Retina (tissue), 1 donor: ENCODE results near the gene CA6.
"Not testable (repeated sequence)": the region's sequence is repeated elsewhere in the genome, so short reads cannot be mapped to it uniquely, and the experiment has no call there.

Source experiments
- DNase-seq: peaks from one replicate; pipeline ENCODE4 v3.0.0-alpha.2; 2016

Gene CA6

GRCh38 chr1:8945568-8945967, at the start of gene CA6:
TSS of gene CA6 (plus strand) at chr1:8945868. CDS start at chr1:8945887, 19 bp downstream.
- DNase-seq = no peak

- DNase-seq = not testable (repeated sequence)
These were observed 48.9 kb upstream of the CA6 start for GRCh38 chr1:8896775-8897174.

DNA sequence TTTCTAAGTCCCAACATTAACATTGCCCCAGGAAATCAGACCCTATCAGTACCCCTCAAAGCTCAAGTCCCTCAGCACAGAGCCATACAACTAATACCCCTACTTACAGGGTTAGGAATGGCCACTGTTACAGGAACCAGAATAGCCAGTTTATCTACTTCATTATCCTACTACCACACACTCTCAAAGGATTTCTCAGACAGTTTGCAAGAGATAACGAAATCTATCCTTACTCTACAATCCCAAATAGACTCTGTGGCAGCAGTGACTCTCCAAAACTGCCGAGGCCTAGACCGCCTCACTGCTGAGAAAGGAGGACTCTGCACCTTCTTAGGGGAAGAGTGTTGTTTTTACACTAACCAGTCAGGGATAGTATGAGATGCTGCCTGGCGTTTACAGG, 48.2 kb upstream of the CA6 start:
- DNase-seq = not testable (repeated sequence)

GRCh38 chr1:8898418-8898817, 47.2 kb upstream of the CA6 start:
- not testable (repeated sequence) for DNase-seq

GRCh38 chr1:8899046-8899445, 46.6 kb upstream of the CA6 start:
- DNase-seq = no peak

DNA sequence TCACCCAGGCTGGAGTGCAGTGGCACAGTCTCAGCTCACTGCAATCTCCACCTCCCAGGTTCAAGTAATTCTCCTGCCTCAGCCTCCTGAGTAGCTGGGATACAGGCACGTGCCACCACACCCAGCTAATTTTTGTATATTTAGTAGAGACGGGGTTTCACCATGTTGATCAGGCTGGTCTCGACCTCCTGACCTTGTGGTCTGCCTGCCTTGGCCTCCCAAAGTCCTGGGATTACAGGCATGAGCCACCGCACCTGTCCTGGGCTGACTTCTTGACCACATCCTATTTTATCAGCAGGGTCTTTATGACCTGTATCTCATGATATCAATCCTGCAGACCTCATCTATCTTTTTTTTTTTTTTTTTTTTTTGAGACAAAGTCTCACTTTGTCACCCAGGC, 45.0 kb upstream of the CA6 start:
- not testable (repeated sequence) for DNase-seq

GRCh38 chr1:8902765-8903164, 42.9 kb upstream of the CA6 start:
- no peak for DNase-seq

DNA sequence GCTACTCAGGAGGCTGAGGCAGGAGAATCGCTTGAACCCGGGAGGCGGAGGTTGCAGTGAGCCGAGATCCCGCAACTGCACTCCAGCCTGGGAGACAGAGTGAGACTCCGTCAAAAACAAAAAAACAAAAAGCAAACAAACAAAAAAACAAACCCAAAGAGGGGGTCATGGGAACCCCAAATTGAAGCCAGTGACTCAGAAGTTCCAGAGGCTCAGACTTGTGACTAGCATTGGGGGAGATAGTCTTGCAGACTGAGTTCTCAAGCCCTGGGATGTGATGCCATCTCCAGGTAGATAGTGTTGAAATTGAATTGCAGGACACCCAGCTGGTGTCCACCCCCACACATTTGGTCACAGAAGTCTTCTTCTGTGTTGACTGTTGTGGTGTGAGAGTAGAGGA, 42.3 kb upstream of the CA6 start:
- DNase-seq = no peak

DNA sequence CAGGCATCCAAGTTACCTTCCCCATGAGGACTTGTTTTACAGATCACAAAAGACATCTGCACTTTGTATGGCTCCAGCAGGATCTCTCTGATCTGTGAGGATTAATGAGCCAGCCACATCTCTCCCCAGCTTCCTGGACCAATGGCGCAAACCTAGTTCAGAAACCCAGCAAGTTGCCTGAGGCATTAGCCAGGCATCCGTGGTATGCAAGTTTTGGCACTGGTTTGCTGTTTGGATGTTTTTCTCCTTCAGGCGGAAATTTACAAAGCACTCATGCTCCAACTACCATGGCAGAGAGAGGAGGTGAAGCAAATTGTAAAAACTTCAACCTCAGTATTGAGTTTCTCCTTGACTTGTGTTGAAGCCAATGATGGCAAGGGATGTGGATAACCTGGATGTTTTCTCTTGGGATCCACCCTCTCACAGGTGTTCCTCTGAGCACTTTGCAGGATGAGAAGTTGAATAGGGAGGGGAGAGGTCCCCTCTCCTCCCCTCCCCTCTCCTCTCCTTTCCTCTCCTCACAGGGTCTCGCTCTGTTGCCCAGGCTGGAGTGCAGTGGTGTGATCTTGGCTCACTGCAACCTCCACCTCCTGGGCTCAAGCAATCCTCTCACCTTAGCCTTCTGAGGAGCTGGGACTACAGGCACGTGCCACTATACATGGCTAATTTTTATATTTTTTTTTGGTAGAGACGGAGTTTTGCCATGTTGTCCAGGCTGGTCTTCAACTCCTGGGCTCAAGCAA, 41.6 kb upstream of the CA6 start:
- DNase-seq = no peak

DNA sequence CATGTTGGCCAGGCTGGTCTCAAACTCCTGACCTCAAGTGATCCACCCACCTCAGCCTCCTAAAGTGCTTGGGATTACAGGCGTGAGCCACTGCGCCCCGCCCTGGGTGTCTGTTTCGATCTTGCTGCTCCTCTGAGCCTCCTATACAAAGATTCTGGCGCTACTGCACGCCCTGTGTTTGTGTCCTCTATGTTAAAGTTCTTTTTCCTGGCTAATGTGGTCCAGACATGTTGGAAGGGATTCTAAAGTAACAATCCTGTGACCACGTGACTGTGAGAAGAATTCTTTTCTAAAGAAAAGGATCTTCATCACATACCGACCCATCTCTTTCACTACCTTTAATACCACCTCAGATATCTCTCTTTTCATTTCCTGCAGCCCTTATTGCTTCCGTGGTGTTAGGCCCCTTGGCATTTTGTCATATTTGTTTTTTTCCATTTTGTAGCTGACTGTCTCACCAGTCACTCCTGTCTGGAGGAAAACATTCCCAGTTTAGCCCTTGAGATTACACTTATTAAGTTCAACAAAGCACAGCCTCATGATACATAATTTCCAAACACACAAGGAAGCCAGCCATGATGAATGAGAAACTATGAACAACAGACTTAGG, 40.0 kb upstream of the CA6 start:
- DNase-seq = no peak

DNA sequence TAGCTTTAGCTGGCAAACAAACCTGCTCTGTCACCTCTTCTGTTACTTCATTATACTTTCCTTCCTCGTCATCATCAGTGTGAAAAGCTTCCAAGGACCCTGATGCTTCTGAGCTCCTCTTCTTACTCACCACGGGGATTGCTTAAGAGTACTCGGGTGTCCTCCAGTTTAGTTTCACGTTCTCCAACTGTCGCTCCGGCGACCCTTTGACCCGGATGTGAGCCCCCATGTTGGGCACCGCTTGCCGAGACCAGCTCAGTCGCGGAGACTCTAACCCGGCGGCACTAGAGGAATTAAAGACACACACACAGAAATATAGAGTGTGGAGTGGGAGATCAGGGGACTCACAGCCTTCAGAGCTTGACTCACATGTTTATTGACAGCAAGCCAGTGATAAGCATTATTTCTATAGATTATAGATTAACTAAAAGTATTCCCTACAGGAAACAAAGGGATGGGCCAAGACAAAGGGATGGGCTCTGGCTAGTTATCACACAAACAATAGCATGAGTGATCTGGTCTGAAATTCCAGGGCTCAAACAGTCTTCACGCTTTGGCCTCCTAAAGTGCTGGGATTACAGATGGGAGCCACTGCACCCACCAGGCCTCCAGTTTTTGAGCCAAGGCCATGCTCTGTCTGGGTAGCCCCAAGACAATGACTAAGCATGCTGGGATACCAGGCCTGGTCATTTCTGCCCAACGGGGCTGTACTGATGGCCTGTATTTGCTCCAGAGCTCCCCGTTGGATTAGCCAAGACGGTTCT, 37.1 kb upstream of the CA6 start:
- peak; percentile 56 for DNase-seq

- DNase-seq = no peak
These were observed 35.3 kb upstream of the CA6 start for GRCh38 chr1:8910331-8910730.

DNA sequence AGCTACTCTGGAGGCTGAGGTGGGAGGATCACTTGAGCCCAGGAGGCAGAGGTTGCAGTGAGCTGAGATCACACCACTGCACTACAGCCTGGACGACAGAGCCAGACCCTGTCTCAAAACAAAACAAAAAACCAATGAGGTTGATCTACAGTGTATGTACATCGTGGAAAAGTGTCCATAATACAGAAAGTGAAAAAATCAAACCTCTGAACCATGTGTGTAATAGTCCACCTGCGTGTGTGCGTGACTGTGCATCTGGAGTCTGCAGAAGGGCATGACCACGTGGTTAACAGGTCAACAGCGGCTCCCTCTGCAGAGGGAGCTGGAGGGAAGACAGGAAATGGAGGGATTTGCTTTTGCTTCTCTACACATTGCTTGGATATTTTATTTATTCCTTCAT, 34.8 kb upstream of the CA6 start:
- DNase-seq = no peak

DNA sequence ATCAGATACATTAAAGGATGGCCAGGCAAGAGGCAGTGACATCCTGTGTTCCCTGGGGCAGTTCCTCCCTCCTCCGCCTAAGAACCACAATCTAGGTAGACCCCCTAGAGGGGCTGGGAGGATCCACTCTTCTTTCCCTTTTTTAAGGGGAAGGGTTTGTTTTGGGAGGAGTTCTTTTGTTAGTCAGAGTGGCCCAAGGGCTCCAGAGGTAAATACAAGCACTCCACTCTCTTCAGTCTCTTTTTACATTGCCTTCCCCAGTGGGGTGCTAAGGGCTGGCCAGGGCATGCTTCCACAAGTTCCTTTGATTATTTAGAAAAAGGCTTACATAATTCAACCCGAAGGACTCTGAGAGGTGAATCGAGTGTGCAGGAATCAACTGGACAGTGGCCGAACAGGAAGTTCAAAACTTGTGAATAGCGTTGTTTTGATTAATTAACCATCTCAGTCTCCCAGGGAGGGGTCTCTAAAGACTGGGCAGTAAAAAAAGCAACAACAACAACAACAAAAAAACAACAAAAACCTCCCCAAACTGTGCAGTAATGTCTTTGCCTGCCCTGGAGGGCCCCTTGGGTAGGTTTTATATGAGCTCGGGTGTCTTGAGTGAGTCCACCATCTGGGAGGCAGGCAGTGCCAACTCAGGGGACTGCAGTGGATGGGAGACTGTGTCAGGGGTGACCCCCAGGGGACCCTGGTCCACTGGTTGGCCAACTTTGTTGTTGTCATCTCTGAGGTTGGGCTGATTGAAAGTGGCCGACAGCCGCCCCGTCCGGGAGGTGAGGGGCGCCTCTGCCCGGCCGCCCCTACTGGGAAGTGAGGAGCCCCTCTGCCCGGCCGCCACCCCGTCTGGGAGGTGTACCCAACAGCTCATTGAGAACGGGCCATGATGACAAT, 34.0 kb upstream of the CA6 start:
- DNase-seq = no peak

DNA sequence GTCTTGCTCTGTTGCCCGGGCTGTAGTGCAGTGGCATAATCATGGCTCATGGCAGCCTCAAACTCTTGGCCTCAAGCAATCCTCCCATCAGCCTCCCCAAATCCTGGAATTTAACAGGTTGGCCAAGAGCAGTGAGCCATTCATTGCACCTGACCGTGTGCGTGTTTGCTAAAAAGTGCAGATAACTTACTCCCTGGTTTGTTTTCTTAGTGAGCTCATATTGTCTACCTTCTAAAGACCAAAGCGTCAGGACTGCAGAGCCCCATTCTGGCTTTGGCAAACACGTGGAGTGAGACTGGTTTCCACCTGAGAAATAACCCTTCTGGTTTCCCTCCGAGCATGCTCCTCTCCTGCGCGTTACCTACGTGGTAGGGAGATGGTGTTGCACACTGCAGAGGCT, 32.2 kb upstream of the CA6 start:
- DNase-seq = no peak

GRCh38 chr1:8914466-8914865, 31.2 kb upstream of the CA6 start:
- DNase-seq = peak; percentile 83

GRCh38 chr1:8915446-8915845, 30.2 kb upstream of the CA6 start:
- peak; percentile 84 for DNase-seq

- DNase-seq = not testable (repeated sequence)
These were observed 28.1 kb upstream of the CA6 start for GRCh38 chr1:8917536-8917935.

DNA sequence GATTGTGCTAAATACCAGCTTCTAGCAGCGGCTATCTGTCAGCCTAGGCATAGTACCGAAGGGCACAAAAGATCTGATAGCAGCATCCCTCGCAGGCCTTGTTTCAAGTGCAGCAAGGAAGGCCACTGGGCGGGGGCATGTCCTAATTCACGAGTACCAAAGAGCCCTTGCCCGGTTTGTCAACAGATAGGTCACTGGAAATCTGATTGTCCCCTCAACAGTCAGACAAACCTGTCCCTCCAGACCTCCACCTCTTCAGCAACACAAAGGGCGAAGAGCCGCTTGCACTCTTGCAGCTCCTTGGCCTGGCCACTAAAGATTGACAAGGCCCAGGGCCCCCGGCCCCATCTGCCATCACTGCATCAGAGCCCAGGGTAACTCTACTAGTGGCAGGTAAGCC, 22.7 kb upstream of the CA6 start:
- DNase-seq = no peak

- DNase-seq = no peak
These were observed 20.3 kb upstream of the CA6 start for GRCh38 chr1:8925406-8925805.

DNA sequence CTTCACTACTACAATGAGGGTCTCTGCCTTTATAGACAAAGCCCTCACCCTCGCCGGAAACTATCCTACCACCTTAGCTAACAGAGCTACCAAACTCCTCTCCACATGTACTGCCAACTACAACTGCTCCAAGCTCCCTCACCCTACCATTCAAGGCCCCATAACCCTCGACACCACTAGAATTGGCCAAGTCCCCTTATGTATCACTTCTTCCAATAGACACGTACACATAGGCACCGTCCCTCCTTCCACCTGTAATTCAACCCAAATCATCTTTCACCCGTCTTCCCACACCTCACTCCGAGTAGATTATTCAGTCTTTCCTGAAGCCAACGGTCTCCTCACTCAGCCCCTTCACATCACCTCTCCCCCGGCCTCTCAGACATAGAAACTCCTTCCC, 19.7 kb upstream of the CA6 start:
- DNase-seq = no peak

DNA sequence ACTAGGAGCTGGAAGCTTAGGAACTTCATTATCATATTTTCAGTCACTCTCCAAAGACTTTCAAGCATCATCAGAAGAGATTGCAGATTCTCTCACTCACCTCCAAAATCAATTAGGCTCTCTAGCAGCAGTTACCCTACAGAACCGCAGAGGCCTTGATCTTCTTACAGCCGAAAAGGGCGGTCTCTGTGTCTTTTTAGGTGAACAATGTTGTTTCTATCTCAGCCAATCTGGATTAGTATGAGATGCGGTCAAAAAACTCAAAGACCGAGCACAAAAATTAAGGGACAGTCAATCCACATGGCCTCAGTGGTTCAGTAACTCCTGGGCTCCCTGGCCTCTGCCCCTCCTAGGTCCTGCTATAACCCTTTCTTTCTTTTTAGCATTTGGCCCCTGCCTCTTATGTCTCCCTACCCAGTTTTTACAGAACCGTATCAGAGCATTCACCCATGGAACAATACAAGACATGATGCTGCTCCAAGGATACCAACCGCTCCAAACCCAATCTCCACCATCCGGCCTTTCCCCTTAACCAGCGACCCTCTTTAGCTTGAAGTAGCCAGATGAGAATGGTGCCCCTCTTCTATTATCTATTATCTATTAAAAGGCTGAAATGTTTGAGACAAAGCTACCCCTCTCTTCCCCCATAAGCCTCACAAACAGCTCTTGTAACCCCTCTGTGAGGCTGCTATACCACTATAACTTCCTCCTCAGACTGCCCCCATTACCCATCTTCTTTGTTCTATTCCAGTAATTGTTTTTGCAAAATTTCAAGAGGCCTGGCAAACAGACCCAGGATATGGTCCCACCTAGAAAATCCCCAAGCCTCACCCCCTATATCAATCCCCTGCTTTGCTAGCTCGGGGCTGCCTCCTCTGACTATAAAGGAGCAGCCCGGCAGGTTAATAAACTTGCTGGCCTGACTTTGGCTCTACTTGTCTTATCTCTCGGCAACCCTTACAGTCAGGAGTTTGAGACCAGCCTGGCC, 18.7 kb upstream of the CA6 start:
- no peak for DNase-seq
